OCI-LY7 (cell line): ENCODE measurements around the gene LPIN3. TPM values are rescaled to one million over a fixed set of nuclear protein-coding genes. Genes with fewer than 3 reads are reported as not detected.
A peak's percentile ranks its signal among the peaks of the same experiment; 100 is the strongest.

Experiments used
- Bru-seq: library from RNA; stranded (reverse); fragments of 400-500 nt; gene quantifications from one replicate; lab custom pipeline; 2021; lab: Mats Ljungman, UMichigan
- BruChase-seq, 2 experiments: library from RNA; stranded (reverse); fragments of 400-500 nt; gene quantifications; one replicate each; lab custom pipeline; 2021; lab: Mats Ljungman, UMichigan
- BruUV-seq: library from RNA; stranded (reverse); fragments of 400-500 nt; replicated peaks from 2 replicates; lab custom pipeline; 2021; lab: Mats Ljungman, UMichigan
- CTCF ChIA-PET: fragments of 300-600 bp; sonication (Branson Sonifier 250); formaldehyde crosslinking; loops from one replicate; lab custom pipeline; 2022; ENCODE audit warnings: antibody characterized with exemption; ENCODE audit not compliant: unreplicated experiment; lab: Charles Lee
- POLR2A ChIA-PET: fragments of 300-600 bp; sonication (Branson Sonifier 250); formaldehyde crosslinking; loops from one replicate; lab custom pipeline; 2022; ENCODE audit warnings: antibody characterized with exemption; lab: Charles Lee
- DNase-seq: peaks from one replicate; pipeline ENCODE4 v3.0.0-alpha.2; 2015; ENCODE audit warnings: low spot score
- H2AFZ ChIP-seq: fragments of 200-600 bp; sonication (generic), shearing (Covaris generic); 2 replicates; pipeline ENCODE4 v1.6.1; 2014; ENCODE audit warnings: mild to moderate bottlenecking, antibody characterized with exemption, low read length, moderate library complexity
- H3K27ac ChIP-seq: fragments of 200-600 bp; sonication (generic); 2 replicates; pipeline ENCODE4 v1.5.1; 2014; ENCODE audit warnings: mixed run types, low read depth, mild to moderate bottlenecking, moderate library complexity, low read length, inconsistent platforms; ENCODE audit not compliant: poor library complexity, severe bottlenecking
- H3K36me3 ChIP-seq: fragments of 200-600 bp; sonication (generic); 2 replicates; pipeline ENCODE4 v1.6.1; 2014; ENCODE audit warnings: mild to moderate bottlenecking, antibody characterized with exemption, low read length, moderate library complexity, mixed read lengths; ENCODE audit not compliant: insufficient read depth
- H3K4me1 ChIP-seq: fragments of 200-600 bp; sonication (generic); 2 replicates; pipeline ENCODE4 v1.5.1; 2014; ENCODE audit warnings: mild to moderate bottlenecking, low read length; ENCODE audit not compliant: insufficient read depth, poor library complexity, severe bottlenecking
- H3K4me2 ChIP-seq: fragments of 200-600 bp; sonication (generic); 2 replicates; pipeline ENCODE4 v1.6.1; 2014; ENCODE audit warnings: mild to moderate bottlenecking, low read length
- H3K4me3 ChIP-seq: fragments of 200-600 bp; sonication (generic); 2 replicates; pipeline ENCODE4 v1.5.1; 2014; ENCODE audit warnings: mild to moderate bottlenecking, low read depth, low read length; ENCODE audit not compliant: poor library complexity, severe bottlenecking
- H3K79me2 ChIP-seq: fragments of 200-600 bp; sonication (generic); 2 replicates; pipeline ENCODE4 v1.6.1; 2016; ENCODE audit warnings: low read depth, mild to moderate bottlenecking, low read length, moderate library complexity, mixed read lengths; ENCODE audit not compliant: insufficient read depth
- H3K9me2 ChIP-seq: fragments of 200-600 bp; sonication (generic); 2 replicates; pipeline ENCODE4 v1.6.1; 2016; ENCODE audit warnings: mild to moderate bottlenecking, low read length, mixed read lengths; ENCODE audit not compliant: insufficient read depth
- H3K9me3 ChIP-seq: fragments of 200-600 bp; sonication (generic); 2 replicates; pipeline ENCODE4 v1.6.1; 2014; ENCODE audit warnings: mild to moderate bottlenecking, mixed run types, low read length, mixed read lengths
- H4K20me1 ChIP-seq: fragments of 200-600 bp; sonication (generic); 2 replicates; pipeline ENCODE4 v1.6.1; 2014; ENCODE audit warnings: mild to moderate bottlenecking, antibody characterized with exemption, low read length, moderate library complexity, mixed read lengths; ENCODE audit not compliant: insufficient read depth
- EZH2phosphoT487 ChIP-seq: fragments of 200-600 bp; sonication (generic); IDR thresholded peaks from 2 replicates; pipeline ENCODE4 v1.6.1; 2018; ENCODE audit warnings: low read depth, borderline replicate concordance, mild to moderate bottlenecking, mixed run types, antibody characterized with exemption, low read length, moderate library complexity, mixed read lengths
- intact Hi-C: fragments of 100-400 bp; cut with micrococcal nuclease; formaldehyde crosslinking; loops from one replicate; pipeline ENCODE4 v1.10.0; 2022; ENCODE audit not compliant: unreplicated experiment
- long read RNA-seq: library from polyadenylated mRNA; stranded (forward); transcript quantifications from one replicate; pipeline ENCODE4 v2.0.0, GENCODE V29; 2022
- total RNA-seq, 2 experiments: library from RNA; depleted of rRNA in 1 of 2; stranded (reverse); fragments of >200 nt in 1 of 2; shearing (Covaris generic) in 1 of 2; gene quantifications; 2 replicates each; pipeline ENCODE4 v1.2.3, GENCODE V29; 2014 to 2022
- TF ChIP-seq, protein P1 (sequence below): fragments of 200-600 bp; sonication (generic); conservative IDR thresholded peaks from 2 replicates; pipeline ENCODE4 v1.5.1; 2014; ENCODE audit warnings: mild to moderate bottlenecking, antibody characterized with exemption, low read length, moderate library complexity, mixed read lengths

LPIN3 gene, protein sequence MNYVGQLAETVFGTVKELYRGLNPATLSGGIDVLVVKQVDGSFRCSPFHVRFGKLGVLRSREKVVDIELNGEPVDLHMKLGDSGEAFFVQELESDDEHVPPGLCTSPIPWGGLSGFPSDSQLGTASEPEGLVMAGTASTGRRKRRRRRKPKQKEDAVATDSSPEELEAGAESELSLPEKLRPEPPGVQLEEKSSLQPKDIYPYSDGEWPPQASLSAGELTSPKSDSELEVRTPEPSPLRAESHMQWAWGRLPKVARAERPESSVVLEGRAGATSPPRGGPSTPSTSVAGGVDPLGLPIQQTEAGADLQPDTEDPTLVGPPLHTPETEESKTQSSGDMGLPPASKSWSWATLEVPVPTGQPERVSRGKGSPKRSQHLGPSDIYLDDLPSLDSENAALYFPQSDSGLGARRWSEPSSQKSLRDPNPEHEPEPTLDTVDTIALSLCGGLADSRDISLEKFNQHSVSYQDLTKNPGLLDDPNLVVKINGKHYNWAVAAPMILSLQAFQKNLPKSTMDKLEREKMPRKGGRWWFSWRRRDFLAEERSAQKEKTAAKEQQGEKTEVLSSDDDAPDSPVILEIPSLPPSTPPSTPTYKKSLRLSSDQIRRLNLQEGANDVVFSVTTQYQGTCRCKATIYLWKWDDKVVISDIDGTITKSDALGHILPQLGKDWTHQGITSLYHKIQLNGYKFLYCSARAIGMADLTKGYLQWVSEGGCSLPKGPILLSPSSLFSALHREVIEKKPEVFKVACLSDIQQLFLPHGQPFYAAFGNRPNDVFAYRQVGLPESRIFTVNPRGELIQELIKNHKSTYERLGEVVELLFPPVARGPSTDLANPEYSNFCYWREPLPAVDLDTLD
- total RNA-seq (2014; rRNA removed; shearing (Covaris generic)) (0.19 and 0.51 TPM in 2 replicates), total RNA-seq (2022) (1.6 and 2.1 TPM in 2 replicates), Bru-seq, nascent RNA (percentile 22 among the genes with signal in this experiment), BruChase-seq, experiment 1, labeled RNA remaining after a 6-hour chase (percentile 26 among the genes with signal in this experiment), BruChase-seq, experiment 2, labeled RNA remaining after a 2-hour chase (percentile 26 among the genes with signal in this experiment)
- long read RNA-seq, result 0 reads

- intact Hi-C loops, result loop anchor here (1.0 kb wide), 3 partner anchors 167 to 372 kb away; no protein-coding TSS in a partner anchor
- POLR2A ChIA-PET, result interaction anchor here (0.6 to 1.2 kb wide), 4 partner anchors 33 to 206 kb away, joined by 3 to 4 read pairs (median 4); no protein-coding TSS in a partner anchor
- Histone ChIP-seq H3K27ac (no peak within 1 kb of the TSS), H2AFZ (peak within 1 kb of the TSS; percentile 56; the same call in 1 of the 2 replicates), H3K4me1 (peaks cover 17% of the 10 kb centered on the region), H3K4me2 (peak within 1 kb of the TSS; percentile 67), H3K79me2 (no peaks in the 10 kb centered on the region), H3K36me3 (no peaks in the 10 kb centered on the region), H3K9me3 (no peaks in the 10 kb centered on the region), H3K4me3 (peak within 1 kb of the TSS; percentile 30), H4K20me1 (no peaks in the 10 kb centered on the region), H3K9me2 (no peaks in the 10 kb centered on the region)
- peak; percentile 55 for DNase-seq
- no TSS peak for BruUV-seq
- CTCF ChIA-PET, result interaction anchor here (0.7 to 1.1 kb wide), 2 partner anchors 37 to 168 kb away, joined by 3 read pairs; no protein-coding TSS in a partner anchor
- TF ChIP-seq EZH2phosphoT487, result no peak
- TF ChIP-seq, protein P1, sequence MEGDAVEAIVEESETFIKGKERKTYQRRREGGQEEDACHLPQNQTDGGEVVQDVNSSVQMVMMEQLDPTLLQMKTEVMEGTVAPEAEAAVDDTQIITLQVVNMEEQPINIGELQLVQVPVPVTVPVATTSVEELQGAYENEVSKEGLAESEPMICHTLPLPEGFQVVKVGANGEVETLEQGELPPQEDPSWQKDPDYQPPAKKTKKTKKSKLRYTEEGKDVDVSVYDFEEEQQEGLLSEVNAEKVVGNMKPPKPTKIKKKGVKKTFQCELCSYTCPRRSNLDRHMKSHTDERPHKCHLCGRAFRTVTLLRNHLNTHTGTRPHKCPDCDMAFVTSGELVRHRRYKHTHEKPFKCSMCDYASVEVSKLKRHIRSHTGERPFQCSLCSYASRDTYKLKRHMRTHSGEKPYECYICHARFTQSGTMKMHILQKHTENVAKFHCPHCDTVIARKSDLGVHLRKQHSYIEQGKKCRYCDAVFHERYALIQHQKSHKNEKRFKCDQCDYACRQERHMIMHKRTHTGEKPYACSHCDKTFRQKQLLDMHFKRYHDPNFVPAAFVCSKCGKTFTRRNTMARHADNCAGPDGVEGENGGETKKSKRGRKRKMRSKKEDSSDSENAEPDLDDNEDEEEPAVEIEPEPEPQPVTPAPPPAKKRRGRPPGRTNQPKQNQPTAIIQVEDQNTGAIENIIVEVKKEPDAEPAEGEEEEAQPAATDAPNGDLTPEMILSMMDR, result 0 out of 2 replicates have a peak, but pooled peaks have one; percentile 4
Measured at GRCh38 chr20:41340327-41341055, at the start of gene LPIN3. LPIN3 (plus strand) TSS chr20:41340821; CDS start chr20:41345804, 4,983 bp downstream.

DNA sequence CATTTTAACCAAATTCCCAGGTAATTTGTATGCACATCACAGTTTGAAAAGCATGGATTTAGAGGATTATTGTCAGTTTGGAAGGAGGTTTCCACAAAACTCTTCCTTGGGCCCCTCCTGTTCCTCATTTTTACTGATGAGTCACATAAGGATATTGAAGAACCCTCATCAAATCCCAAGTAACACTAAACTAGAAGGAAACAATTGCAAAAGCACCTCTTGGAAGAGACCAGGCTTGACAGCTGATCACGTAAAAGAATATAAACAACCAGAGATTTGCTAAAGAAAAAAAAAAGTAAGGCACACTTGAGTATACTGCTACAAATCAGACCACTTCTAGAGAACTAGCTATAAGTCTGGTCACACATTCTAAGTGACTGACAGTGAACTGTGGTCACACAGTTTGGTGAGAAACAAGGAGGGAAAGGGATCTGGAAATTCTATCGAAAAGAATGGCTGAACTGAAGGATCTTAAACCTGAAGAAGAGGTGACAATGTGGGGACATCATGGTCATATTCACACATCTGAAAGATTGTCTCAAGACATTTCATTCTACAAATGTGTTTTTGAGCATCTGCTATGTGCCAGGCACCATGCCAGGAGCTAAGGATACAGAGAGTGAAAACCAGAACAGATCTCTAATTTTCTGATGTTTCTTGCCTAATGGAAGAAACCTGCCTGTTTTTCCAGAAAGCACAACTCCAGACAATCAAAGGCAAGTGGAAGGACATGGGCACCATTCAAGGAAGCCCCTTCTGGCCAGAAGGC, 47.2 kb upstream of the LPIN3 start:
- H3K4me3 ChIP-seq, result no peak overlapping the region
- DNase-seq, result no peak
- H3K9me3 ChIP-seq, result no peaks in the 10 kb centered on the region
- CTCF ChIA-PET, result no interaction called here
- BruUV-seq, result no TSS peak
- H3K4me1 ChIP-seq, result no peaks in the 10 kb centered on the region
- H3K4me2 ChIP-seq, result no peak overlapping the region
- H3K27ac ChIP-seq, result no peak overlapping the region
- H2AFZ ChIP-seq, result no peak overlapping the region
- no peaks in the 10 kb centered on the region for H3K9me2 ChIP-seq
- POLR2A ChIA-PET, result interaction anchor here (0.6 to 1.1 kb wide), 3 partner anchors 18 to 52 kb away, joined by 3 read pairs; no protein-coding TSS in a partner anchor
- intact Hi-C loops, result no loop called here
- H3K79me2 ChIP-seq, result no peaks in the 10 kb centered on the region
- H4K20me1 ChIP-seq, result 0 out of 2 replicates have a peak, but pooled peaks cover 3% of the 10 kb centered on the region
- H3K36me3 ChIP-seq, result no peaks in the 10 kb centered on the region
- TF ChIP-seq, protein P1, result no peak
- TF ChIP-seq EZH2phosphoT487, result no peak
